ENCODE results near the gene GNAS.

- TF ChIP-seq, protein P1, sequence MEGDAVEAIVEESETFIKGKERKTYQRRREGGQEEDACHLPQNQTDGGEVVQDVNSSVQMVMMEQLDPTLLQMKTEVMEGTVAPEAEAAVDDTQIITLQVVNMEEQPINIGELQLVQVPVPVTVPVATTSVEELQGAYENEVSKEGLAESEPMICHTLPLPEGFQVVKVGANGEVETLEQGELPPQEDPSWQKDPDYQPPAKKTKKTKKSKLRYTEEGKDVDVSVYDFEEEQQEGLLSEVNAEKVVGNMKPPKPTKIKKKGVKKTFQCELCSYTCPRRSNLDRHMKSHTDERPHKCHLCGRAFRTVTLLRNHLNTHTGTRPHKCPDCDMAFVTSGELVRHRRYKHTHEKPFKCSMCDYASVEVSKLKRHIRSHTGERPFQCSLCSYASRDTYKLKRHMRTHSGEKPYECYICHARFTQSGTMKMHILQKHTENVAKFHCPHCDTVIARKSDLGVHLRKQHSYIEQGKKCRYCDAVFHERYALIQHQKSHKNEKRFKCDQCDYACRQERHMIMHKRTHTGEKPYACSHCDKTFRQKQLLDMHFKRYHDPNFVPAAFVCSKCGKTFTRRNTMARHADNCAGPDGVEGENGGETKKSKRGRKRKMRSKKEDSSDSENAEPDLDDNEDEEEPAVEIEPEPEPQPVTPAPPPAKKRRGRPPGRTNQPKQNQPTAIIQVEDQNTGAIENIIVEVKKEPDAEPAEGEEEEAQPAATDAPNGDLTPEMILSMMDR (IDR thresholded peaks at IDR 0.05): no peak
- no peak for TF ChIP-seq POLR2A (IDR thresholded peaks at IDR 0.05)
Measured at GRCh38 chr20:58817748-58818147, 34.8 kb upstream of the GNAS start.

All from right lobe of liver (tissue), 4 donors.